MCF 10A (cell line): ENCODE data around the gene OR9Q1. TPM values are rescaled to one million over a fixed set of nuclear protein-coding genes. Genes with fewer than 3 reads are reported as not detected.
"Not testable (repeated sequence)": the region's sequence is repeated elsewhere in the genome, so short reads cannot be mapped to it uniquely, and the experiment has no call there.

Experiments
- BruUV-seq: library from RNA; stranded (reverse); fragments of 400-500 nt; replicated peaks from 2 replicates; lab custom pipeline; 2021; lab: Mats Ljungman, UMichigan
- CTCF ChIA-PET: fragments of 300-600 bp; sonication (Branson Sonifier 250); formaldehyde crosslinking; extraction: SDS; loops from one replicate; lab custom pipeline; 2021; ENCODE audit warnings: antibody characterized with exemption, inconsistent platforms; lab: Yijun Ruan, JAX
- POLR2A ChIA-PET: fragments of 300-600, 350-650 bp; sonication (Branson Sonifier 250); formaldehyde crosslinking; extraction: SDS; loops from one replicate; lab custom pipeline; 2020; ENCODE audit warnings: antibody characterized with exemption, inconsistent platforms; lab: Yijun Ruan, JAX
- DNase-seq: peaks from one replicate; pipeline ENCODE4 v3.0.0-alpha.2; 2018; ENCODE audit not compliant: unreplicated experiment
- H3K27ac Mint-ChIP-seq: one replicate; pipeline ENCODE4 v1.8.0; 2022; ENCODE audit warnings: mild to moderate bottlenecking, low read depth, mixed read lengths; ENCODE audit not compliant: unreplicated experiment
- H3K27me3 Mint-ChIP-seq: one replicate; pipeline ENCODE4 v1.8.0; 2022; ENCODE audit warnings: mixed read lengths; ENCODE audit not compliant: insufficient read depth, unreplicated experiment
- H3K36me3 Mint-ChIP-seq: one replicate; pipeline ENCODE4 v1.8.0; 2022; ENCODE audit warnings: mild to moderate bottlenecking, moderate library complexity, mixed read lengths; ENCODE audit not compliant: insufficient read depth, unreplicated experiment
- H3K4me1 Mint-ChIP-seq: one replicate; pipeline ENCODE4 v1.8.0; 2022; ENCODE audit warnings: mixed read lengths; ENCODE audit not compliant: insufficient read depth, unreplicated experiment
- H3K4me3 Mint-ChIP-seq: one replicate; pipeline ENCODE4 v1.8.0; 2022; ENCODE audit warnings: mild to moderate bottlenecking, moderate library complexity, mixed read lengths; ENCODE audit not compliant: unreplicated experiment
- H3K9me3 Mint-ChIP-seq: one replicate; pipeline ENCODE4 v1.8.0; 2022; ENCODE audit warnings: mixed read lengths; ENCODE audit not compliant: unreplicated experiment
- CTCF ChIP-seq: fragments of 200-600 bp; IDR thresholded peaks from one replicate; pipeline ENCODE4 v1.8.0; 2022; ENCODE audit warnings: antibody characterized with exemption, mild to moderate bottlenecking; ENCODE audit not compliant: unreplicated experiment
- intact Hi-C: fragments of 100-400 bp; cut with micrococcal nuclease; formaldehyde crosslinking; loops from 2 replicates; pipeline ENCODE4 v1.14.1; 2022
- total RNA-seq: library from RNA; stranded (reverse); gene quantifications from 2 replicates; pipeline ENCODE4 v1.2.3, GENCODE V29; 2022

The OR9Q1 gene
- total RNA-seq, 1 experiment from 2014 or later, result not detected

GRCh38 chr11:57982776-57983175, 40.9 kb upstream of the OR9Q1 start:
- BruUV-seq, result no TSS peak
- ChIA-PET CTCF (interaction anchor here (0.7 kb wide), 1 partner anchor 920 kb away, joined by 3 read pairs; no protein-coding TSS in a partner anchor), POLR2A (interaction anchor here (0.6 kb wide), 1 partner anchor 220 kb away, joined by 3 read pairs; no protein-coding TSS in a partner anchor)
- no peaks in the 10 kb centered on the region for H3K36me3 Mint-ChIP-seq
- no peaks in the 10 kb centered on the region for H3K27me3 Mint-ChIP-seq
- no peaks in the 10 kb centered on the region for H3K9me3 Mint-ChIP-seq
- no peak overlapping the region for H3K27ac Mint-ChIP-seq
- intact Hi-C loops, result no loop called here
- H3K4me3 Mint-ChIP-seq, result no peak overlapping the region
- TF ChIP-seq CTCF, result no peak
- no peak for DNase-seq
- H3K4me1 Mint-ChIP-seq, result peaks cover 14% of the 10 kb centered on the region

- POLR2A ChIA-PET, result interaction anchor here (0.6 kb wide), 1 partner anchor 221 kb away, joined by 3 read pairs; no protein-coding TSS in a partner anchor
- no peaks in the 10 kb centered on the region for H3K36me3 Mint-ChIP-seq
- H3K9me3 Mint-ChIP-seq, result no peaks in the 10 kb centered on the region
- intact Hi-C loops, result no loop called here
- H3K4me3 Mint-ChIP-seq, result no peak overlapping the region
- TF ChIP-seq CTCF, result no peak
- no peak overlapping the region for H3K27ac Mint-ChIP-seq
- no peaks in the 10 kb centered on the region for H3K27me3 Mint-ChIP-seq
- no TSS peak for BruUV-seq
- DNase-seq, result no peak
- CTCF ChIA-PET, result no interaction called here
- peaks cover 14% of the 10 kb centered on the region for H3K4me1 Mint-ChIP-seq
Observed at GRCh38 chr11:57983191-57983590, 40.5 kb upstream of the OR9Q1 start.

GRCh38 chr11:57999523-57999922, 24.2 kb upstream of the OR9Q1 start:
- intact Hi-C loops, H3K9me3 Mint-ChIP-seq, CTCF ChIA-PET, H3K27ac Mint-ChIP-seq, H3K4me3 Mint-ChIP-seq, POLR2A ChIA-PET, H3K4me1 Mint-ChIP-seq, H3K36me3 Mint-ChIP-seq, H3K27me3 Mint-ChIP-seq, BruUV-seq, DNase-seq: not testable (repeated sequence)

- CTCF ChIA-PET, H3K9me3 Mint-ChIP-seq, intact Hi-C loops, POLR2A ChIA-PET, H3K27ac Mint-ChIP-seq, H3K36me3 Mint-ChIP-seq, BruUV-seq, DNase-seq, H3K27me3 Mint-ChIP-seq, H3K4me1 Mint-ChIP-seq, H3K4me3 Mint-ChIP-seq: not testable (repeated sequence)
Observed at GRCh38 chr11:58000021-58000420, 23.7 kb upstream of the OR9Q1 start.

- ChIA-PET CTCF (no interaction called here), POLR2A (no interaction called here)
- Mint-ChIP-seq H3K27ac (no peak overlapping the region), H3K36me3 (no peaks in the 10 kb centered on the region), H3K9me3 (no peaks in the 10 kb centered on the region), H3K4me3 (no peak overlapping the region), H3K4me1 (peaks cover 12% of the 10 kb centered on the region), H3K27me3 (no peaks in the 10 kb centered on the region)
- no TSS peak for BruUV-seq
- TF ChIP-seq CTCF, result no peak
- no peak for DNase-seq
- intact Hi-C loops, result no loop called here
Observed at GRCh38 chr11:58000699-58001098, 23.0 kb upstream of the OR9Q1 start.
